ENCODE measurements around the gene ZKSCAN5. TPM values are rescaled to one million over a fixed set of nuclear protein-coding genes. Genes with fewer than 3 reads are reported as not detected.

ZKSCAN5 gene
- total RNA-seq, 4 donors from 2014 or later, result 4.5 to 8.7 (median 5.9) TPM

GRCh38 chr7:99504281-99504602 lies 220 bp upstream of the ZKSCAN5 start:
- 9% methylated on average over 18 of the region's 19 CpGs; no CpG with 5 or more reads in 1 of the 2 donors for WGBS, 2 donors (ENCODE audit: low coverage in 1 of 2)
- H3K4me1 ChIP-seq, result peaks cover 11 to 37% (median 29%) of the 10 kb centered on the region in 4 donors
- H3K36me3 ChIP-seq, result no peaks in the 10 kb centered on the region
- peak overlapping the region; percentile 59 to 88 (median 78) for H3K4me3 ChIP-seq
- TF ChIP-seq POLR2AphosphoS5 (IDR thresholded peaks at IDR 0.05) (no peak), CTCF (IDR thresholded peaks at IDR 0.05) (no peak), POLR2A (IDR thresholded peaks at IDR 0.05) (peak; percentile 8), EP300 (IDR thresholded peaks at IDR 0.05; ENCODE audit: low read depth) (no peak)
- intact Hi-C loops (cut with DNase I; ENCODE audit: low total_unique reads) (no loop called here), in situ Hi-C loops (cut with MboI; ENCODE audit: low pct_ligation_motif_present in 1 of 4, low pct_unique_long_range_greater_than_20kb in 1 of 4, low sequenced_read_pairs in 3 of 4) (loop anchor here in 1 of 4 donors (10.0 kb wide), 1 partner anchor 51 kb away; the partner anchor contains the start of genes FAM200A and ZNF655)
- DNase-seq, result no peak
- peak overlapping the region; percentile 89 to 98 (median 90) for H3K27ac ChIP-seq
- H3K27me3 ChIP-seq, result no peaks in the 10 kb centered on the region
- no peaks in the 10 kb centered on the region for H3K9me3 ChIP-seq

GRCh38 chr7:99505324-99505662 lies 831 bp downstream of the ZKSCAN5 start:
- Histone ChIP-seq H3K27me3 (no peaks in the 10 kb centered on the region), H3K27ac (peak overlapping the region; percentile 89 to 98 (median 90)), H3K36me3 (peaks cover 0 to 4% (median 0%) of the 10 kb centered on the region in 4 donors), H3K9me3 (no peaks in the 10 kb centered on the region), H3K4me3 (peak overlapping the region; percentile 59 to 88 (median 78)), H3K4me1 (peaks cover 11 to 37% (median 29%) of the 10 kb centered on the region in 4 donors)
- no peak for DNase-seq
- 2 to 6% methylated on average over 3 to 11 of the region's 11 CpGs for WGBS, 2 donors (ENCODE audit: low coverage in 1 of 2)
- intact Hi-C loops (cut with DNase I; ENCODE audit: low total_unique reads) (no loop called here), in situ Hi-C loops (cut with MboI; ENCODE audit: low pct_ligation_motif_present in 1 of 4, low pct_unique_long_range_greater_than_20kb in 1 of 4, low sequenced_read_pairs in 3 of 4) (loop anchor here in 1 of 4 donors (10.0 kb wide), 1 partner anchor 50 kb away; the partner anchor contains the start of genes FAM200A and ZNF655)
- no peak for TF ChIP-seq POLR2A (IDR thresholded peaks at IDR 0.05)
- no peak for TF ChIP-seq EP300 (IDR thresholded peaks at IDR 0.05; ENCODE audit: low read depth)
- no peak for TF ChIP-seq POLR2AphosphoS5 (IDR thresholded peaks at IDR 0.05)
- no peak for TF ChIP-seq CTCF (IDR thresholded peaks at IDR 0.05)

GRCh38 chr7:99514050-99514449 lies 9.6 kb downstream of the ZKSCAN5 start:
- Histone ChIP-seq H3K27ac (no peak overlapping the region), H3K27me3 (no peaks in the 10 kb centered on the region), H3K4me3 (no peak overlapping the region), H3K4me1 (no peaks in the 10 kb centered on the region), H3K9me3 (no peaks in the 10 kb centered on the region), H3K36me3 (peaks cover 0 to 35% (median 15%) of the 10 kb centered on the region in 4 donors)
- DNase-seq, result no peak
- in situ Hi-C loops (cut with MboI; ENCODE audit: low pct_ligation_motif_present in 1 of 4, low pct_unique_long_range_greater_than_20kb in 1 of 4, low sequenced_read_pairs in 3 of 4) (no loop called here), intact Hi-C loops (cut with DNase I; ENCODE audit: low total_unique reads) (no loop called here)
- TF ChIP-seq EP300 (IDR thresholded peaks at IDR 0.05; ENCODE audit: low read depth), result no peak
- TF ChIP-seq POLR2AphosphoS5 (IDR thresholded peaks at IDR 0.05), result no peak
- no peak for TF ChIP-seq CTCF (IDR thresholded peaks at IDR 0.05)
- no peak for TF ChIP-seq POLR2A (IDR thresholded peaks at IDR 0.05)
- 60 to 78% methylated on average over 1 of the region's 1 CpG for whole genome bisulfite sequencing, 2 donors (ENCODE audit: low coverage in 1 of 2)

GRCh38 chr7:99521399-99521798 lies 16.9 kb downstream of the ZKSCAN5 start:
- no peak overlapping the region for H3K4me3 ChIP-seq
- in situ Hi-C loops (cut with MboI; ENCODE audit: low pct_ligation_motif_present in 1 of 4, low pct_unique_long_range_greater_than_20kb in 1 of 4, low sequenced_read_pairs in 3 of 4) (no loop called here), intact Hi-C loops (cut with DNase I; ENCODE audit: low total_unique reads) (no loop called here)
- H3K36me3 ChIP-seq, result peaks cover 0 to 30% (median 11%) of the 10 kb centered on the region in 4 donors
- 67 to 92% methylated on average over 1 to 3 of the region's 3 CpGs for WGBS, 2 donors (ENCODE audit: low coverage in 1 of 2)
- no peaks in the 10 kb centered on the region for H3K27me3 ChIP-seq
- H3K4me1 ChIP-seq, result no peaks in the 10 kb centered on the region
- no peak for DNase-seq
- H3K9me3 ChIP-seq, result no peaks in the 10 kb centered on the region
- TF ChIP-seq POLR2AphosphoS5 (IDR thresholded peaks at IDR 0.05) (no peak), EP300 (IDR thresholded peaks at IDR 0.05; ENCODE audit: low read depth) (no peak), CTCF (IDR thresholded peaks at IDR 0.05) (no peak), POLR2A (IDR thresholded peaks at IDR 0.05) (no peak)
- no peak overlapping the region for H3K27ac ChIP-seq

Data from transverse colon (tissue), 4 donors.